Prostate gland (tissue), 2 donors: Measurements from ENCODE around the gene CREBRF.

Source experiments
- CTCF ChIP-seq, 4 experiments: fragments of 200-600 bp in 2 of 4; fragments of 450-650 bp in 2 of 4; sonication (generic) in 2 of 4; IDR thresholded peaks; 1 replicate in 3 of 4; 2 replicates in 1 of 4; pipeline ENCODE4 v1.5.1; 2016 to 2019; ENCODE audit warnings: antibody characterized with exemption in 4 of 4, mild to moderate bottlenecking in 2 of 4, moderate library complexity in 2 of 4
- POLR2A ChIP-seq: fragments of 450-650 bp; IDR thresholded peaks from one replicate; pipeline ENCODE4 v1.6.1; 2016; ENCODE audit warnings: antibody characterized with exemption, mild to moderate bottlenecking

- no peak for TF ChIP-seq CTCF (IDR thresholded peaks at IDR 0.05)
- TF ChIP-seq POLR2A, result no peak
Observed at GRCh38 chr5:173020154-173020581, 36.0 kb upstream of the CREBRF start.
